HepG2 (cell line): ENCODE measurements around the gene COG1. TPM values are rescaled to one million over a fixed set of nuclear protein-coding genes. Genes with fewer than 3 reads are reported as not detected.

Experiments
- CAMTA2 ChIP-seq: sonication (generic); formaldehyde crosslinking; IDR thresholded peaks from 2 replicates; pipeline ENCODE4 v1.4.0; 2020; ENCODE audit warnings: mild to moderate bottlenecking, missing genetic modification reagents, borderline replicate concordance
- DMTF1 ChIP-seq: sonication (generic); formaldehyde crosslinking; IDR thresholded peaks from 2 replicates; pipeline ENCODE4 v1.4.0; 2020; ENCODE audit warnings: mild to moderate bottlenecking, missing genetic modification reagents
- EP300 ChIP-seq, 3 experiments: sonication (generic) in 1 of 3; formaldehyde crosslinking in 1 of 3; IDR thresholded peaks; 2 replicates each; pipeline versions ENCODE4 v1.5.1 to v1.6.1; 2011 to 2020; ENCODE audit warnings: low read depth in 2 of 3, low read length in 2 of 3, borderline replicate concordance in 1 of 3, improper control_type of control experiment in 1 of 3, mild to moderate bottlenecking in 1 of 3, missing genetic modification reagents in 1 of 3, moderate library complexity in 1 of 3
- GABPB1 ChIP-seq: IDR thresholded peaks from 2 replicates; pipeline ENCODE4 v1.6.1; 2016; ENCODE audit warnings: mild to moderate bottlenecking, missing genetic modification reagents, moderate library complexity, missing compliant biosample characterization
- GATA4 ChIP-seq: sonication (generic); IDR thresholded peaks from 2 replicates; pipeline ENCODE4 v1.6.1; 2016; ENCODE audit warnings: antibody characterized with exemption, low read depth, borderline replicate concordance
- GTF3A ChIP-seq: sonication (generic); formaldehyde crosslinking; conservative IDR thresholded peaks from 2 replicates; pipeline ENCODE4 v1.4.0; 2020; ENCODE audit warnings: mild to moderate bottlenecking, missing genetic modification reagents
- MBD4 ChIP-seq: IDR thresholded peaks from 2 replicates; pipeline ENCODE4 v1.6.1; 2012; ENCODE audit warnings: low read length, inconsistent platforms, borderline replicate concordance
- NR0B2 ChIP-seq: sonication (generic); formaldehyde crosslinking; IDR thresholded peaks from 2 replicates; pipeline ENCODE4 v1.4.0; 2020; ENCODE audit warnings: mild to moderate bottlenecking, missing genetic modification reagents
- NR3C1 ChIP-seq: sonication (generic); formaldehyde crosslinking; IDR thresholded peaks from 2 replicates; pipeline ENCODE4 v1.4.0; 2020; ENCODE audit warnings: missing genetic modification reagents
- RNF219 ChIP-seq: sonication (generic); formaldehyde crosslinking; IDR thresholded peaks from 2 replicates; pipeline ENCODE4 v1.5.0; 2020; ENCODE audit warnings: mild to moderate bottlenecking, missing genetic modification reagents
- SMARCC2 ChIP-seq: fragments of 450-650 bp; IDR thresholded peaks from 2 replicates; pipeline ENCODE4 v1.6.1; 2017; ENCODE audit warnings: antibody characterized with exemption, mild to moderate bottlenecking
- SP2 ChIP-seq: sonication (generic); formaldehyde crosslinking; IDR thresholded peaks from 2 replicates; pipeline ENCODE4 v1.5.1; 2020; ENCODE audit warnings: mild to moderate bottlenecking, missing genetic modification reagents
- TBL1XR1 ChIP-seq: fragments of 150-350 bp; IDR thresholded peaks from 2 replicates; pipeline ENCODE4 v1.6.1; 2014; ENCODE audit warnings: borderline replicate concordance, low read length; ENCODE audit not compliant: partially characterized antibody
- TRIM22 ChIP-seq: fragments of 450-650 bp; IDR thresholded peaks from 2 replicates; pipeline ENCODE4 v1.6.1; 2017
- ZBTB20 ChIP-seq: sonication (generic); formaldehyde crosslinking; IDR thresholded peaks from 2 replicates; pipeline ENCODE4 v1.8.1; 2023; ENCODE audit warnings: missing genetic modification reagents, low read depth, mild to moderate bottlenecking, borderline replicate concordance
- ZNF18 ChIP-seq: sonication (generic); formaldehyde crosslinking; IDR thresholded peaks from 2 replicates; pipeline ENCODE4 v1.8.0; 2022; ENCODE audit warnings: mild to moderate bottlenecking, missing genetic modification reagents; ENCODE audit not compliant: insufficient replicate concordance
- ZNF761 ChIP-seq: sonication (generic); formaldehyde crosslinking; conservative IDR thresholded peaks from 2 replicates; pipeline ENCODE4 v1.4.0; 2020; ENCODE audit warnings: mild to moderate bottlenecking, missing genetic modification reagents
- ZNF772 ChIP-seq: sonication (generic); formaldehyde crosslinking; IDR thresholded peaks from 2 replicates; pipeline ENCODE4 v1.5.0; 2020; ENCODE audit warnings: mild to moderate bottlenecking, missing genetic modification reagents
- ZNF839 ChIP-seq: sonication (generic); formaldehyde crosslinking; IDR thresholded peaks from 2 replicates; pipeline ENCODE4 v1.4.0; 2020; ENCODE audit warnings: missing genetic modification reagents, mild to moderate bottlenecking, borderline replicate concordance
- ZNF879 ChIP-seq: sonication (generic); formaldehyde crosslinking; IDR thresholded peaks from 2 replicates; pipeline ENCODE4 v1.8.1; 2023; ENCODE audit warnings: missing genetic modification reagents
- polyA plus RNA-seq, 8 experiments: library from polyadenylated mRNA; depleted of rRNA in 3 of 8; stranded (reverse) in 7 of 8; unstranded in 1 of 8; fragments of >200 nt; fragmentation: Illumina TruSeq in 4 of 8; extraction: Trizol in 4 of 8; gene quantifications; 2 replicates each; pipeline versions ENCODE4 v1.2.1 to v1.2.3, GENCODE V29; 2011 to 2016; ENCODE audit warnings: low read depth in 4 of 8, missing spikeins in 1 of 8, mixed read lengths in 1 of 8; ENCODE audit not compliant: insufficient read depth in 1 of 8
- total RNA-seq, 5 experiments: library from RNA; depleted of rRNA; stranded (reverse); fragments of >200 nt; fragmentation: Illumina TruSeq; extraction: Trizol; gene quantifications; 2 replicates each; pipeline ENCODE4 v1.2.3, GENCODE V29; 2016; ENCODE audit warnings: low read depth in 1 of 5

COG1 gene
- total and polyA plus RNA-seq, 2 of the 13 experiments (the other 11 are each of a cell fraction or from before 2014, with no cell fraction given), result 36.6 to 39.7 TPM

- TF ChIP-seq ZNF772 (CRISPR knock-in tag) (peak; percentile 58; the same call in 1 of the 2 replicates), ZNF18 (CRISPR knock-in tag) (no peak), SMARCC2 (no peak), GABPB1 (peak; percentile 93), ZNF879 (CRISPR knock-in tag) (no peak), DMTF1 (no peak), NR3C1 (CRISPR knock-in tag) (no peak), CAMTA2 (CRISPR knock-in tag) (peak; percentile 74; the same call in 1 of the 2 replicates), NR0B2 (peak; percentile 35; the same call in 1 of the 2 replicates), ZBTB20 (CRISPR knock-in tag) (peak; percentile 53; the same call in 1 of the 2 replicates), EP300 (IDR thresholded peaks at IDR 0.05; ENCODE audit: low read depth in 2 of 2, low read length in 2 of 2) (0 out of 4 replicates have a peak, but pooled peaks of 1 of the 2 experiments have one; percentile 11), EP300 (CRISPR knock-in tag; IDR thresholded peaks at IDR 0.05; ENCODE audit: borderline replicate concordance) (peak; percentile 45; the same call in 1 of the 2 replicates), ZNF761 (no peak), TBL1XR1 (no peak), GTF3A (CRISPR knock-in tag) (no peak), MBD4 (no peak), SP2 (CRISPR knock-in tag) (peak; percentile 59), RNF219 (CRISPR knock-in tag) (no peak), GATA4 (no peak), TRIM22 (no peak), ZNF839 (CRISPR knock-in tag) (no peak)
Measured at GRCh38 chr17:73192894-73193701, at the start of gene COG1 (continued).
